H1 (cell line): ENCODE data around the gene MXRA8. TPM values are rescaled to one million over a fixed set of nuclear protein-coding genes. Genes with fewer than 3 reads are reported as not detected.

Experiments
- CBX5 ChIP-seq: fragments of 300-800, 300-1000 bp; sonication (generic); IDR thresholded peaks from 2 replicates; pipeline ENCODE4 v1.7.1; 2016; ENCODE audit warnings: antibody characterized with exemption, low read length, low read depth
- CHD7 ChIP-seq: fragments of 300-600 bp; sonication (generic); IDR thresholded peaks from 2 replicates; pipeline ENCODE4 v1.7.1; 2012; ENCODE audit warnings: low read length, moderate library complexity, mild to moderate bottlenecking, inconsistent platforms; ENCODE audit not compliant: insufficient replicate concordance
- CREB1 ChIP-seq: IDR thresholded peaks from 2 replicates; pipeline ENCODE4 v1.6.1; 2012; ENCODE audit warnings: inconsistent platforms
- CTCF ChIP-seq, 3 experiments: IDR thresholded peaks; 1 replicate in 2 of 3; 2 replicates in 1 of 3; pipeline versions ENCODE4 v1.5.1 to v1.6.1; 2011; ENCODE audit warnings: low read length in 3 of 3, mild to moderate bottlenecking in 3 of 3, inconsistent platforms in 2 of 3, low read depth in 1 of 3, moderate library complexity in 1 of 3; ENCODE audit not compliant: insufficient read depth in 1 of 3; ENCODE audit errors: control extremely low read depth in 1 of 3
- KDM5A ChIP-seq: fragments of 200-600 bp; IDR thresholded peaks from 2 replicates; pipeline ENCODE4 v1.7.1; 2012; ENCODE audit warnings: mild to moderate bottlenecking, low read length, inconsistent platforms, mixed read lengths
- POLR2AphosphoS5 ChIP-seq: IDR thresholded peaks from 2 replicates; pipeline ENCODE4 v1.6.1; 2011; ENCODE audit warnings: low read depth, low read length
- RBBP5 ChIP-seq: IDR thresholded peaks from 2 replicates; pipeline ENCODE4 v1.7.1; 2012; ENCODE audit warnings: low read depth, mild to moderate bottlenecking, inconsistent platforms, low read length, moderate library complexity, borderline replicate concordance
- TAF1 ChIP-seq: IDR thresholded peaks from 2 replicates; pipeline ENCODE4 v1.6.1; 2011; ENCODE audit warnings: mild to moderate bottlenecking, low read depth, low read length
- TAF7 ChIP-seq: optimal IDR thresholded peaks from 2 replicates; pipeline ENCODE3; 2011; ENCODE audit warnings: low read depth, mild to moderate bottlenecking, inconsistent platforms, low read length, moderate library complexity, borderline replicate concordance
- polyA plus RNA-seq, 7 experiments: library from polyadenylated mRNA; depleted of rRNA in 3 of 7; stranded (reverse) in 5 of 7; unstranded in 2 of 7; fragments of >200 nt in 5 of 7; fragments of 200-250 nt in 2 of 7; gene quantifications; 1 replicate in 5 of 7; 2 replicates in 1 of 7; 4 replicates in 1 of 7; pipeline versions ENCODE4 v1.2.1 to v1.2.3, GENCODE V29; 2011 to 2013; ENCODE audit warnings: missing spikeins in 2 of 7, mixed read lengths in 2 of 7
- total RNA-seq: library from RNA; stranded (reverse); fragmentation: NEBNext Ultra II Directional; extraction: Animal tissue kit (Norgen Biotek cat#: 25700); gene quantifications from 2 replicates; pipeline ENCODE4 v1.2.1, GENCODE V29; 2021

MXRA8 gene
- total and polyA plus RNA-seq, 2 of the 8 experiments (the other 6 are each of a cell fraction or from before 2014, with no cell fraction given), result 10.5 to 17.2 TPM

GRCh38 chr1:1315435-1315954 is 42.9 kb downstream of the MXRA8 start (continued):
- no peak for TF ChIP-seq CBX5
- no peak for TF ChIP-seq TAF7
- peak; percentile 51; the same call in 1 of the 2 replicates for TF ChIP-seq POLR2AphosphoS5
- TF ChIP-seq TAF1, result 0 out of 2 replicates have a peak, but pooled peaks have one; percentile 6
- no peak for TF ChIP-seq RBBP5
- no peak for TF ChIP-seq CREB1
- TF ChIP-seq KDM5A, result no peak
- TF ChIP-seq CHD7, result no peak
- TF ChIP-seq CTCF (IDR thresholded peaks at IDR 0.05; ENCODE audit: control extremely low read depth in 1 of 3, insufficient read depth in 1 of 3, low read depth in 1 of 3, low read length in 3 of 3), result no peak
